Measurements from ENCODE around the gene PGPEP1.
"Not testable (repeated sequence)": the region's sequence is repeated elsewhere in the genome, so short reads cannot be mapped to it uniquely, and the experiment has no call there.

Gene PGPEP1

DNA sequence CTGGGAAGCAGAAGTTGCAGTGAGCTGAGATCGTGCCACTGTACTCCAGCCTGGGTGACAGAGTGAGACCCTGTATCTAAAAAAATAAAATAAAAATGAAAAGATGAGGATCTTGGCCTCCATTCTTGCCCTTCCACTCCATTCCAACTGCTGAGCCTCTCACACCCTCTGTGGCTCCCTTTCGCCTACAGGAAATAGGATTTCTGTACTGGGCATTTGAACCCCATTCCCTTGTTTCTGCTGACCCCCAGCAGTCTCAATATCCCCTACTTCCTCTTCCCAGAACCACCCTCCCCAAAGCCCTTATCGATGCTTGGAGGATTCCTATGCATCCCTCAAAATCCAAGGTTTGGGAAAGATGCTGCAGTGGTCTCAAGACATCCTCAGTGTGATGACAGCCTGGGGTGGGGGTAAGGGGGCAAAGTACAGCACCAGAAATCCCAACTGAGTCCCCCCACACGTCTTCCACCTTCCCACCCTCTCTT, 33.1 kb downstream of the PGPEP1 start:
- Histone ChIP-seq H3K4me2 (peak overlapping the region; percentile 74 to 94 (median 83)), H3K27me3 (no peaks in the 10 kb centered on the region), H4K20me1 (no peaks in the 10 kb centered on the region), H3K4me1 (peaks cover 46 to 94% (median 68%) of the 10 kb centered on the region in 10 experiments), H3K9me3 (replicated peaks in 1 of 11) (no peaks in the 10 kb centered on the region), H3K4me3 (peak overlapping the region in 5 of 10 experiments; percentile 3 to 22 (median 6); a peak in 5 of 20 replicates), H3K9ac (peak overlapping the region; percentile 69 to 83 (median 75)), H3K36me3 (peaks cover 0 to 12% (median 0%) of the 10 kb centered on the region in 11 experiments; a peak in 4 of 22 replicates), H3K27ac (peak overlapping the region; percentile 83 to 96 (median 90))
- no peak for TF ChIP-seq Cebpa-rat (IDR thresholded peaks at IDR 0.05)

DNA sequence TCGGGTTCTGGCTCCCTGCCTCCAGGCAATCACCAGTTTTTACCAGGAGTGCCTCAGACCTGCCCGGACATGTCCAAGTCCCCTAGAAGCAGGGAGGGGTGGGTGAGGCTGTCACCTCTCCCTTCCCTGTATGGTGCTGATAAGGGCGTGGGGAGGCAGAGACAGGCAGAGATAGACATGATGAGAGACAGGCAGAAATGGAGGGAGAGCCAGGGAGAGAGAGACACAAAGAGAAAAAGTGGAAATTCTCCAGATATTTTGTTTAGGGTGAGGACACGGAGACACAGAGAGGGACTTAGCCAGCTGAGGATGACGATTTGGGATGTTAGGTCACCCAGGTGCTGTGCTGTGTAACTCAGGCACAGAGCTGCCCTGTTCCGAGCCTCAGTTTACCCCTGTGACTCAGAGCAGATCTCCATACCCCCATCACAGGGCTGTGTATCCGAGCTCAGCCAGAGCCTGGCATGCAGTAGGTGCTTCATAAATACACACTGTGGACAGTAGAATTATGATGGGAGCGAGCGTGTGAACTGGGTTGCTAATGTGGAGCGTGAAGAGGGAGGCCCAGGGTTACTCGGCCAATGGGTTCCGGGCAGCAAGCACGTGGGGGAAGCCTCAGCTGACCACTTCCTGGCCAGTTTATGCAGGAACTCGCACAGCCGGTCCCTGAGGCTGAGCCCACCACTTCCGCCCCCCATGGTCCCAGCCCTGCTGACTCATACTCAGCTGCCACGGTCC, 33.7 kb downstream of the PGPEP1 start:
- Histone ChIP-seq H3K36me3 (peaks cover 0 to 7% (median 0%) of the 10 kb centered on the region in 11 experiments; a peak in 2 of 22 replicates), H4K20me1 (no peaks in the 10 kb centered on the region), H3K4me2 (peak overlapping the region; percentile 74 to 94 (median 83)), H3K27me3 (no peaks in the 10 kb centered on the region), H3K4me3 (peak overlapping the region in 7 of 10 experiments; percentile 2 to 31 (median 6); a peak in 7 of 20 replicates), H3K4me1 (peaks cover 46 to 94% (median 72%) of the 10 kb centered on the region in 10 experiments), H3K9ac (peak overlapping the region; percentile 69 to 83 (median 75); a peak in 21 of 22 replicates), H3K9me3 (replicated peaks in 1 of 11) (no peaks in the 10 kb centered on the region), H3K27ac (peak overlapping the region; percentile 83 to 96 (median 90))
- no peak for TF ChIP-seq Cebpa-rat (IDR thresholded peaks at IDR 0.05)

DNA sequence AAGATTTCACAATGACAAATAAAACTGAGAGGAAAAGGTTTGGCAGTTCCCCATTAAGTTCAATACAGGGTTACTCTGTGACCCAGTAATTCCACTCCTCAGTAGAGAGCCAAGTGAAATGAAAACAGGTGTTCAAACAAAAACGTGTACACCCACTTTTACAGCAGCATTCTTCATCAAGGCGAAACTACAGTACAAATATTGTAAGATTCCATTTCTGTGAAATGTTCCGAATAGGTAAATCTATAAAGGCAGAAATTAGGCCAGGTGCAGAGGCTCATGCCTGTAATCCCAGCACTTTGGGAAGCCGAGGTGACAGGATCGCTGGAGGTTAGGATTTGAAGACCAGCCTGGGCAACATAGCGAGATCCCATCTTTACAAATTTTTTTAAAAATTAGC, 36.6 kb downstream of the PGPEP1 start:
- peak overlapping the region; percentile 26 to 87 (median 64); a peak in 16 of 22 replicates for H3K4me2 ChIP-seq
- H3K4me1 ChIP-seq = peaks cover 51 to 99% (median 95%) of the 10 kb centered on the region in 10 experiments
- no peaks in the 10 kb centered on the region for H4K20me1 ChIP-seq
- H3K9ac ChIP-seq = no peak overlapping the region; a peak in 2 of 22 replicates
- H3K27me3 ChIP-seq = no peaks in the 10 kb centered on the region
- TF ChIP-seq Cebpa-rat (IDR thresholded peaks at IDR 0.05) = no peak
- no peak overlapping the region for H3K4me3 ChIP-seq
- H3K36me3 ChIP-seq = no peaks in the 10 kb centered on the region
- H3K27ac ChIP-seq = peak overlapping the region in 8 of 11 experiments; percentile 5 to 95 (median 30); a peak in 9 of 22 replicates
- no peaks in the 10 kb centered on the region for H3K9me3 ChIP-seq (replicated peaks in 1 of 11)

DNA sequence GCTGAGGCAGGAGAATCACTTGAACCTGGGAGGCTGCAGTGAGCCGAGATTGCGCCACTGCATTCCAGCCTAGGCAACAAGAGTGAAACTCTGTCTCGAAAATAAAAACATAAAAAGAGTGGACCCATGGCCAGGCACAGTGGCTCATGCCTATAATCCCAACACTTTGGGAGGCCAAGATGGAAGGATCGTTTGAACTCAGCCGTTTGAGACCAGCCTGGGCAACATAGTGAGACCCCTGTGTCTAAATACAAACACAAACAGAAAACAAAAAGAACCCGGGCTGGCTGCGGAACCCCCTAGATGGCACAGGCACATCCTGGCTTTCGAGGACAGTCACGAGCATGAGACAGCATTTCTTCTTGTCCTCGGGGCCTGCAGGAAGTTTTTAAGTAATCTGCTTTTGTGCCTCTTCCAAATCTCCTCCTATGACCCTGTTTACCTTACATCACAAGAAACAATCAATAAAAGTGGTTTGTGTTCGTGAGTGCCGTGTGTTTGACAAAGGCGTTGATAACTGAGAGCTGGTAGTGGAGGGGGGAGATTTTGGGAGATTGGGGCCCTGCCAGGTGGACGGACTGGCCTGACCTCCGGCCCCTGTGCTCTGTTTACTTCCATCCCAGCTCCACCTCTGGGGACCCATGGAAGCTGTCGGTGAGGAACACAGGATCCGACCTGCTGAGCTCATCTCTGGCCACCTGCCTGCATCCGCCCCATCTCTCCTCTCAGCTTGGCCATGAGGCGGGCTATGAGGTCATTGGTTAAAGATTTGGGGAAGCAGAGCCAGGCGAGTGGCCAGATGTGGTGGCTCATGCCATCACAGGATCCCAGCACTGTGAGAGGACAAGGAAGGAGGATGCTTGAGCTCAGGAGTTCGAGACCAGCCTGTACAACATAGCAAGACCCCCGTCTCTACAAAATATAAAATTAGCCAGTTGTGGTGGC, 39.7 kb downstream of the PGPEP1 start:
- no peaks in the 10 kb centered on the region for H3K27me3 ChIP-seq
- H3K4me2 ChIP-seq = peak overlapping the region in 9 of 11 experiments; percentile 10 to 87 (median 68); a peak in 15 of 22 replicates
- H3K9ac ChIP-seq = peak overlapping the region in 7 of 11 experiments; percentile 0 to 38 (median 19); a peak in 5 of 22 replicates
- peaks cover 33 to 100% (median 79%) of the 10 kb centered on the region in 10 experiments for H3K4me1 ChIP-seq
- no peaks in the 10 kb centered on the region for H3K9me3 ChIP-seq (replicated peaks in 1 of 11)
- TF ChIP-seq Cebpa-rat (IDR thresholded peaks at IDR 0.05) = no peak; a peak in 1 of 22 replicates
- peak overlapping the region; percentile 9 to 95 (median 53); a peak in 18 of 22 replicates for H3K27ac ChIP-seq
- no peak overlapping the region for H3K4me3 ChIP-seq
- H3K36me3 ChIP-seq = no peaks in the 10 kb centered on the region
- H4K20me1 ChIP-seq = no peaks in the 10 kb centered on the region

DNA sequence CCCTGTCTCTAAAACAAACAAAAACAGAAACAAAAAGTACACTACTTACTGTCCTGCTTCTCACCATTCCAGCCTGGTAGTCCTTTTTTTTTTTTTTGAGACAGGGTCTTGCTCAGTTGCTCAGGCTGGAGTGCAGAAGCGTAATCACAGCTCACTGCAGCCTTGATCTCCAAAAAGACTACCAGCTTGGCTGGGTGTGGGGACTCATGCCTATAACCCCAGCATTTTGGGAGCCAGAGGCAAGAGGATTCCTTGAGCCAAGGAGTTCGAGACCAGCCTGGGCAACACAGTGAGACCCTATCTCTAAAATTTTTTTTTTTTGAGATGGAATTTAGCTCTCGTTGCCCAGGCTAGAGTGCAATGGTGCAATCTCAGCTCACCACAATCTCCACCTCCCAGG, 40.4 kb downstream of the PGPEP1 start:
- H3K4me1 ChIP-seq = peaks cover 26 to 99% (median 79%) of the 10 kb centered on the region in 10 experiments
- H3K4me3 ChIP-seq = no peak overlapping the region
- peak overlapping the region in 3 of 11 experiments; percentile 0 to 37 (median 14); a peak in 3 of 22 replicates for H3K9ac ChIP-seq
- no peak for TF ChIP-seq Cebpa-rat (IDR thresholded peaks at IDR 0.05)
- H3K4me2 ChIP-seq = peak overlapping the region in 9 of 11 experiments; percentile 10 to 87 (median 68); a peak in 14 of 22 replicates
- H3K36me3 ChIP-seq = no peaks in the 10 kb centered on the region
- no peaks in the 10 kb centered on the region for H3K27me3 ChIP-seq
- no peaks in the 10 kb centered on the region for H3K9me3 ChIP-seq (replicated peaks in 1 of 11)
- peak overlapping the region in 9 of 11 experiments; percentile 34 to 95 (median 54); a peak in 15 of 22 replicates for H3K27ac ChIP-seq
- no peaks in the 10 kb centered on the region for H4K20me1 ChIP-seq

DNA sequence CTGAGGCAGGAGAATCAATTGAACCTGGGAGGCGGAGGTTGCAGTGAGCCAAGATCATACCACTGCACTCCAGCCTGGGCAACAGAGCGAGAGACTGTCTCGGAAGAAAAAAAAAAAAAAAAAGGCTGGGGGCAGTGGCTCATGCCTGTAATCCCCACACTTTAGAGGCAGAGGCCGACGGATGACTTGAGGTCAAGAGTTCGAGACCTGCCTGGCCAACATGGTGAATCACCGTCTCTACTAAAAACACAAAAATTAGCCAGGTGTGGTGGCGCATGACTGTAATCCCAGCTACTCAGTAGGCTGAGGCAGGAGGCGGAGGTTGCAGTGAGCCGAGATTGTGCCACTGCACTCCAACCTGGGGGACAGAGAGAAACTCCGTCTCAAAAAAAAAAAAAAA, 43.2 kb downstream of the PGPEP1 start:
- not testable (repeated sequence) for H3K4me3 ChIP-seq; H3K27ac ChIP-seq; H3K36me3 ChIP-seq; H3K9me3 ChIP-seq (replicated peaks in 1 of 11)
- Histone ChIP-seq H3K9ac (peak overlapping the region in 1 of 11 experiments; percentile 40; a peak in 1 of 22 replicates), H3K4me2 (peak overlapping the region in 4 of 11 experiments; percentile 14 to 87 (median 75); a peak in 5 of 22 replicates), H3K4me1 (peaks cover 36 to 99% (median 77%) of the 10 kb centered on the region in 10 experiments), H4K20me1 (peaks cover 0 to 16% (median 0%) of the 10 kb centered on the region in 11 experiments; a peak in 2 of 22 replicates), H3K27me3 (peaks cover 0 to 23% (median 17%) of the 10 kb centered on the region in 11 experiments; a peak in 15 of 22 replicates)

DNA sequence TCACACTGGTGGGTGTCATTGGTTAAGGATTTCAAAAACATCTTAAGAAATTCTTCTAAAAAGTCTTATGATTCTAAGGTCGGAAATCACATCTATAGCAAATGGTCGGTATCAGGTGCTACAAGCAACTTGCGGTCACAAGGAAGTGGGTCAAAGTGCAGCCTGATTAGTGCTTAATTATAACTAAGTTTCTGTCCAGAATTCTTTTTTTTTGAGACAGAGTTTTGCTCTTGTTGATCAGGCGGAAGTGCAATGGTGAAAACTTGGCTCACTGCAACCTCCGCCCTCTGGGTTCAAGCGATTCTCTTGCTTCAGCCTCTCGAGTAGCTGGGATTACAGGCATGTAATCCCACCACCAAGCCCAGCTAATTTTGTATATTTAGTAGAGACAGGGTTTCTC, 44.4 kb downstream of the PGPEP1 start:
- Histone ChIP-seq H4K20me1 (peaks cover 0 to 28% (median 0%) of the 10 kb centered on the region in 11 experiments; a peak in 3 of 22 replicates), H3K9me3 (replicated peaks in 1 of 11) (no peaks in the 10 kb centered on the region), H3K4me2 (peak overlapping the region in 4 of 11 experiments; percentile 66 to 99 (median 83); a peak in 4 of 22 replicates), H3K27me3 (peaks cover 0 to 34% (median 29%) of the 10 kb centered on the region in 11 experiments; a peak in 15 of 22 replicates), H3K36me3 (peaks cover 0 to 20% (median 0%) of the 10 kb centered on the region in 11 experiments; a peak in 6 of 22 replicates), H3K4me3 (no peak overlapping the region), H3K27ac (no peak overlapping the region), H3K4me1 (peaks cover 36 to 99% (median 71%) of the 10 kb centered on the region in 10 experiments), H3K9ac (no peak overlapping the region)
- no peak for TF ChIP-seq Cebpa-rat (IDR thresholded peaks at IDR 0.05)

DNA sequence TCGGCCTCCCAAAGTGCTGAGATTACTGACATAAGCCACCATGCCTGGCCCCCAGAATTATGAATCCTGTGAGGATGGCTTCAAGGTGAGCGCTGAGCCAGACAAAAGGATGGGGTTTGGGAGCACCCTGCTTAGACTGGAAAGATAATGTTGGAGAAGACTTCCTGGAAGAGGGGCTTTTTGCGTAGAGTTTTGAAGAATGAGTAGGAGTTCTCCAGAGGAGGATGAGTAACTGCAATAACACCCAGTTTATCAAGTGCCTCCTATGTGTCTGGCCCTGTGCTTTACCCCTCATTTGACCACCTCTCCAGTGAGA, 44.9 kb downstream of the PGPEP1 start:
- no peak overlapping the region for H3K27ac ChIP-seq
- TF ChIP-seq Cebpa-rat (IDR thresholded peaks at IDR 0.05) = no peak
- peaks cover 36 to 99% (median 66%) of the 10 kb centered on the region in 10 experiments for H3K4me1 ChIP-seq
- no peak overlapping the region for H3K4me3 ChIP-seq
- H3K9ac ChIP-seq = no peak overlapping the region
- peak overlapping the region in 9 of 11 experiments; percentile 0 to 99 (median 66); a peak in 14 of 22 replicates for H3K4me2 ChIP-seq
- H4K20me1 ChIP-seq = peaks cover 0 to 33% (median 0%) of the 10 kb centered on the region in 11 experiments; a peak in 3 of 22 replicates
- H3K36me3 ChIP-seq = peaks cover 0 to 25% (median 0%) of the 10 kb centered on the region in 11 experiments; a peak in 6 of 22 replicates
- H3K27me3 ChIP-seq = peaks cover 0 to 38% (median 32%) of the 10 kb centered on the region in 11 experiments; a peak in 16 of 22 replicates
- no peaks in the 10 kb centered on the region for H3K9me3 ChIP-seq (replicated peaks in 1 of 11)
